Non-pigmented ciliary epithelial cell (primary cell): ENCODE results near the gene MCU.
"Not testable (repeated sequence)": the region's sequence is repeated elsewhere in the genome, so short reads cannot be mapped to it uniquely, and the experiment has no call there.

Source experiments
- DNase-seq: peaks from one replicate; pipeline ENCODE4 v3.0.0-alpha.2; 2010; ENCODE audit warnings: low read depth

Gene MCU

GRCh38 chr10:72691863-72692743 lies at the start of gene MCU:
Gene MCU (plus strand): TSS chr10:72692143. CDS start chr10:72692152, 9 bp downstream.
- DNase-seq: peak; percentile 76

GRCh38 chr10:72642318-72642717 lies 49.6 kb upstream of the MCU start:
- DNase-seq: no peak

- DNase-seq: no peak
Observed at GRCh38 chr10:72645263-72645858, 46.6 kb upstream of the MCU start.

- DNase-seq: not testable (repeated sequence)
Observed at GRCh38 chr10:72646971-72647370, 45.0 kb upstream of the MCU start.

GRCh38 chr10:72648301-72648700 lies 43.6 kb upstream of the MCU start:
- no peak for DNase-seq

GRCh38 chr10:72649291-72649690 lies 42.7 kb upstream of the MCU start:
- no peak for DNase-seq

GRCh38 chr10:72653383-72654096 lies 38.4 kb upstream of the MCU start:
- no peak for DNase-seq

GRCh38 chr10:72654720-72655119 lies 37.2 kb upstream of the MCU start:
- DNase-seq: no peak

GRCh38 chr10:72658696-72659400 lies 33.1 kb upstream of the MCU start:
- DNase-seq: no peak

GRCh38 chr10:72659694-72660093 lies 32.2 kb upstream of the MCU start:
- no peak for DNase-seq

GRCh38 chr10:72660220-72660619 lies 31.7 kb upstream of the MCU start:
- no peak for DNase-seq

GRCh38 chr10:72661431-72661830 lies 30.5 kb upstream of the MCU start:
- no peak for DNase-seq

GRCh38 chr10:72663971-72664370 lies 28.0 kb upstream of the MCU start:
- no peak for DNase-seq

- DNase-seq: no peak
Observed at GRCh38 chr10:72665925-72666324, 26.0 kb upstream of the MCU start.

- DNase-seq: no peak
Observed at GRCh38 chr10:72667207-72667864, 24.6 kb upstream of the MCU start.

- DNase-seq: no peak
Observed at GRCh38 chr10:72673280-72673679, 18.7 kb upstream of the MCU start.

GRCh38 chr10:72674174-72674573 lies 17.8 kb upstream of the MCU start:
- not testable (repeated sequence) for DNase-seq

- no peak for DNase-seq
Observed at GRCh38 chr10:72679838-72680241, 12.1 kb upstream of the MCU start.

- DNase-seq: no peak
Observed at GRCh38 chr10:72682638-72683037, 9.3 kb upstream of the MCU start.

- DNase-seq: no peak
Observed at GRCh38 chr10:72685264-72685921, 6.5 kb upstream of the MCU start.

- DNase-seq: not testable (repeated sequence)
Observed at GRCh38 chr10:72686430-72686829, 5.5 kb upstream of the MCU start.
